SW 1271 (cell line): Measurements from ENCODE around the gene SYT9.

Experiments used
- DNase-seq, 2 experiments: peaks; one replicate each; lab custom pipeline; 2025; lab: John Stamatoyannopoulos, UW

Gene SYT9

DNA sequence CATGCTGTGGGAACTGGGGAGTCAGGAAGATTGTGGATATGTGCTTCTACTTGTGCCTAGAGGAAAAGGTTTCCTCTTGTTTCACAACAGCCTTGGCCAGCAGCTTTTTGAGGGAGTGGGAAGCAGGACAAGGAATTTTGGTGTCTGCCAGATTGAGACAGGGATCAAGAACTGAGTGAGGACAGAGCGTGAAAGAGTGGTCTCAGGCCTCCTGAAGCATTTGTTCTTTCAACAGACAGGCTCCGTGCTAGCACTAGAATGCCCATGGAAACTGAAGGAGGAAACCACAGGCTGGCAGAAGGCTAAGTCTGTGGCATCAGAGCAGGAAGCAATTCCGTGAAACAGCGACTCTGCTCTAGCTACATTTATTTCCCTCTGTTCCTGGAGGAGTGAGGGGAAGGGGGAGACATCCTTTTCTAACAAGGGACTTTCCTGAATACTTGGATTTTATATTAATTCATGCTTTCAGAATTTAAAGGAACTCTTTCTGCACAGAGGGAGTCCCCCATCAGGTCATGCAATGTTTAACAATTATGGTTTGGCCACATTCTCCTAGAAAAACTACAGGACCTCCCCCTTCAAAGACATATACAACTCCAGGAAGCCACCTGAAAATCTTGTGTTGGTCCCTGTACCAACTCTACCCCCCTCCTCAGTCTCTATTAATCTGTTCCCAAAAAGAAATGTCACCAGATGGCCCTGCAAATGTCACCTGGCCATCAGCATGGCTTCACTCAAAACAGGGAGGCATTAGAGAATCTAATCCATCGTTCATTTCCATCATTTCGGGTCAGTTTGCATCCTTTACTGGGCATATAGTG, 96.1 kb downstream of the SYT9 start:
- DNase-seq = no peak

DNA sequence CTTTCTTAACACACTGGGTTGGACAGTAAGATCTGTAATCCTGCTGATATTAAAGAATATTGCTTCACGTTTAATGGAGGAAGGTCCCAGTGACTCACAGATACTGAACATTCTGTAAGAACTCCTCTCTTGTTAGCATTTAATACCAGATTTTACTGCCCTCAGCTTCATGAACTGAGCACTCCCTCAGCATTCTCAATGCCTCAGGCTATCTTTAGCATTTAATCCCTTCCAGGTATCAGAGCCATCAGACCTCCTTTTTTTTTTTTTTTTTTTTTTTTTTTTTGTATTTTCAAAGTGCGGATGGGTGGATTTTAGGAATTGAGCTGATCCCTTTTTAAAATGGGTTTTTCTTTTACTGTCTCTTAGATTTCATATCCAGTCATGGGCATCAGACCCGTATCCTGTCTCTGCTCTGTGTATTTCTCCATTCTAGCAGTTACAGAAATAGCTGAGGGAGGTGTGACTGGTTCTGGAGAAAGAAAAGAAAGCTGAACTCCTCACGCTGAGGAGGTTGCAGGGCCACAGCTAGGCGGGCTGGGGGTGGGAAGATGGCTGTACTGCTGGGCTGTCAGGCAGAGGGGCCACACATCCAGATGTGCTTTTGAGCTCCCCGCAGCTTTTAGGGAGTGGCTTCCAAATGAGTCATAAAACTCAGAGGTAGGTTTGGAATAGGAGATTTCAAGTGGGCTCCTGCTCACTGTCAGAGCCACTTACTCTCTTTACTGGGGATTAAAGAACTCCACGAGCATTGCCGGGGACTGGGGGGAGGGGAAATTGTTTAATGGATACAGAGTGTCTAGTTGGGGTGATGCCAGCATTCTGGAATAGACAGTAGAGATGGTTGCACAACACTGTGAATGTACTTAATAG, 97.0 kb downstream of the SYT9 start:
- DNase-seq = no peak

DNA sequence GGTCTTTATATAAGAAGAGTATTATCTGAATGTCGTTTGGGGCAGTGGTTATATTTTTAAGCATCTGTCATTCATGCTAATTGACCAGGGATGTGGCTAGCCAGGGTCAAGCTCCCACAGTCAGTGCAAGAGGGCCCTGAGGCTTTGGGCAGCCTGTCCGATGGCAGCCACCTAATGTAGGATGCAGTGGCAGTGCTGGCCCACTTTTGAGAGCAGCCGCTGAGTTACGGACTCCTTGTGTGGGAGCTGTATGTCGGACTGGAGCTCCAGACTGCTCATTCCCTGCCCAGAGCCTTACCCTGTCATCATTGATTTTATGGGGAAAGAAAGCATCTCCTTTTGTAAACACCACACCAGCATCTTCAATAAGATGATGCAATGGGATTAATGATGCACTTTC, 99.5 kb downstream of the SYT9 start:
- no peak for DNase-seq

- DNase-seq = peak in 1 of 2 experiments; percentile 33
Measured at GRCh38 chr11:7353100-7353499, 101.4 kb downstream of the SYT9 start.

- no peak for DNase-seq
Measured at GRCh38 chr11:7364660-7365059, 113.0 kb downstream of the SYT9 start.

GRCh38 chr11:7367803-7368202, 116.1 kb downstream of the SYT9 start:
- DNase-seq = no peak

DNA sequence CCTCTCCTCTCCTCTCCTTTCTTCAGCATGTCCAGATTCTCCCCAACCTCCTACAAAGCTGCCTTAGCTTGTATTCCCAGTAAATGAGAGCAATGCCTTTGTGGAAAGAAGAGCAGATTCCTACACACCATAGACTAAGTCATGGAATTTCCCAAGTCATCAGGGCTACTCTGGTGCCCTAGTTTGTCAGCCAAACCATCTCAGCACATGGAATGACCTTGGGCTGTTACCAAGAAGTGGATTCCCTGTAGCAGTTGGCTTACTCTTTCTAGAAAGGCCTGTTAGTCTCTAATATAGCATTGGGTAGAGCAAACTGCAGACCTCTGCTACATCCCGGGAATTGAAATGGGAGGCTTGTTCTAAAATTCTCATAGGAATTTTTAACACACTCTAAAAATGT, 124.7 kb downstream of the SYT9 start:
- no peak for DNase-seq

DNA sequence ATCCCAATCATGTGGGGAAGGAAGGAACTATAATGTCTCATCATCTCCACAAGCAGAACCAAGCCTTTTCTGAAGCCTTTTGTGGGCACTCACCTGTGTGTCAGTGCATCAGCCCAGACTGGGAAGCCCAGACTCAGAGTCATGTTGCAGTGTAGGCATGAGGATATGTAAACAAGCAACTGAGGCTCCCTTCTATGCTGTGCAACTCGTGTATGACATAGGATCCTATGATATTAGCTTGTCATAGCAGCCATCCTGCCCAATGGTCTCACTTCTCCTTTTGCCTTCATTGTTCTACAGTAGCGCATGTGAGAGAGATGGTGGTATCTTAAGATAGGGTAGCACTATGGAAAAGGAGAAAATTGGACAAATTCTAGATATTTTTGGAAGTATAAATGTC, 130.2 kb downstream of the SYT9 start:
- DNase-seq = no peak

DNA sequence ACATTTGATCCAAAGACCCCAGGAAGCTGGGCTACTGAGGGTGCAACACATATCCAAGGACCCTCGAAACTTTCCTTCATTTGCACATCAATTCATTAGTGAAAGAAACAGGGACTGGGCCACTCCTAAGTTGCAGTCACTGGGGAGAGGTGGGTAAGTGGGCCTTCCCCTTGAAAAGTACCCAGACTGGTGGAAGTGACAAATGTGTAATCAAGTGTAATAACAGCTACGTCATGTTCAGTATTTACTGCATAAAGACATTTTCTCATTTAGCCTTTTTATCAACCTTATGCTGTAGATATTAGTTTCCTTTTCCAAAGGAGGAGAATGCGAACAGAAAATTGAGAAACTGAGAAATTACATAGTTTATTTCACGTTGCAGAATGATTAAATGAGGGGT, 131.7 kb downstream of the SYT9 start:
- DNase-seq = no peak

DNA sequence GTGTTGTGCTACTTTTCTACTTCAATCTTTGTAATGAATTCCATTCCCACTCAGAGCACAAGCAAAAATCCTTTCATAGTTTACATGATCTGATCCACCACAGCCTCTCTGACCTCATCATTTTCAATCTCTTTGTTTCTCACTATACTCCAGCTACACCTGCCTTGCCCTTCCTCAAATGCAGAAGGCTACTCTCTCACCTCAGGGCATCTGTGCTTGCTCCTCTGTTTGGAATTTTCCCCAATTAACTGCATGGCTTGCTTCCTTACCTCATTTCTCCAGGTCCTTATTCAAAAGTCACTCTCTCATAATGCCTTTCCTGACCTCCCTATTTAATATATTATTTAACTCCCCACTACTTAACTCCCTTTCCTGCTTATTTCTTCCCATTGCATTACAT, 133.0 kb downstream of the SYT9 start:
- no peak for DNase-seq

DNA sequence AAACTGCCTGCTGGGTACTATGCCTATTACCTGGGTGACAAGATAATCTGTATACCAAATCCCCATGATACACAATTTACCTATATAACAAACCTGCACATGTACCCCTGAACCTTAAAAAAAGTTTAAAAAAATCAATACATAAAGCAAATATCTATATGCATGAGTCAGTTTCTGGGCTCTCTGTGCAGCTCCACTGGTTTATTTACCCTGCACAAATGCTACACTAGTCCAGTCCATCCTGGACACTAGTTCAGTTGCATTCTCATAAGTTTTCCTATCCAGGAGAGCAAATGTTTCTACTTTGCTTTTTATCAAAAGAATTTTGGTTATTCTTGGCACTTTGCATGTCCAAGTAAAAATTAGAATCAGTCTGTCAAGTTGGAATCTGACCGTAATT, 133.8 kb downstream of the SYT9 start:
- DNase-seq = no peak

DNA sequence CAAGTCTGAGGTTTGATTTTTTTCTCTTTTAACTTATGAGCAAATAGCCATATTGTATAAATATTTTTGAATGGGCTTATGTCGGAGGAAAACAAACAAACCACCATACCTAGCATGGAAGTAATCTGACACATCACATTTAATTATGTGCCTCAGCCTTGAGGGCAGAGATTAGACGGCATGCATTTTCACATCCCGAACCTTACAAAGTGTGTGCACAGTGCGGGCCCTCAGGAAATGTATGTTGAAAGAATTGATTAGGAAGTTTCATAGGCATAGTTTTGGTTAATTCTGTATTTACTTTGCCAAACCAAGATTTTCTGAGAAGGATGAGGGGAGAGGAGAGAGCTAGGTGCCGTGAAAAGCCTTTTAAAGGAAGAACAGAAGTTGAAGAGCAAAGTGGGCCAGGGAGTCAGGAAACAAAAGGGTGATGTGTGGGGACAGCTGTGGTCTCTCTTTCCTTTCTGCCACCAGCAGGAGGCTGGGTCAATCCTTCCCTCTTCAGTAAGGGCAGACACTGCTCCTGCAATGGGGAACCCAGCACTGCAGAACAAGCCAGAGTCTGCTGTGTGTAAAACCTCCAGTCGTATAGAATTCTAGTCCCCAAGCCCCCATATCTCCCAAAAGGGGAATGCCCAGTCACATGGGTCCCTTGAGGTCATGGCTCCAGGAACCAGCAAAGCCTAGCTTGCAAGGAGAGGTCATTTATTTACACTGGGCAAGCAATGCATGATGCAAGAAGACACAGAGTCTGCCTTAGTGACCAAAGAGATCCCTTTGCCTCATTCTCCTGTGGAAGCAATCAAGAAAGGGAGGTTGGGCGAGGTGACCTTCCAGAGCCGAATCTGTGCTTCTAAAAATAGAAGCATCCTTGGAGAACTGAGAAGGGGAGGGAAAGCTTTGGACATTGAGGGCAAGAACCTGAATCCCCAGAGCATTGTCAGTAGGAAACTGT, 162.5 kb downstream of the SYT9 start:
- DNase-seq = no peak

- no peak for DNase-seq
Measured at GRCh38 chr11:7414973-7415817, 163.5 kb downstream of the SYT9 start.

- DNase-seq = no peak
Measured at GRCh38 chr11:7416080-7416479, 164.4 kb downstream of the SYT9 start.

GRCh38 chr11:7417328-7417727, 165.6 kb downstream of the SYT9 start:
- no peak for DNase-seq

DNA sequence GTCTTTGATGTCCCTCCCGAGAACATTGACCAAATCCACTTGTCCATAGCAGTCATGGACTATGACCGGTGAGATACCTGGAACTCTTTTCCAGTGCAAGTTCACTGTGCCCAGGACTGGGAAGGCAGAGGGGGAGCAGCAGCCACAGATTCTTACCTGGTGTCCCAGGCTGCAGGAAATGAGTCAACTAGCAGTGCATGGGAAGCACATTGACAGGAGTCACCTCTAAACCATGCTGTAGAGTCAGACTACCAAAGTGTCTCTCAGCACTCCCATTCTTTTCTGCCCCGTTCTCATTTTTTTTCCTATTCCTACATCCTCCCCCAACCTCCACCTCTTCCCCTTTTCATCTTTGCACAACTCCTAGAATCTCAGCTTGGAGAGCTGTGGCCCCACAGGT, 166.4 kb downstream of the SYT9 start:
- DNase-seq = no peak

DNA sequence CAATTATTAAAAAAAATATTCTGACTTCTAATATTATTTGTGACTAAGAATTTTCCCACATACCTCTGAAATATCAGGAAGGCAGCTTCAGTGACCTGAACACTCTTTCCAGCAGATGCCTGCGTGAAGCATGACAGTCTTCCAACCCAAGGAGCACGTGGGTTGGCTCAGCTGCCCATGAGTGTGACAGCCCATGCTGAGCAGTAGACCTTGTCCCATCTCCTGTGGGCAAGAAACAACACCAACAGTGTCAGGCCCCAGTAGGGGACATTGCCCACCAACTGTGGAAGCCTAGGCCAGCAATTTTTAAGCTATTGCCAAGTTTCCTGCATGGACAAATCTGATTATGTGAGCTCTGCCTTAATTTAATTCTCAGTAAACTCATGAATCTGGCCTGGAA, 167.2 kb downstream of the SYT9 start:
- no peak for DNase-seq

- no peak for DNase-seq
Measured at GRCh38 chr11:7421136-7421535, 169.4 kb downstream of the SYT9 start.

- no peak for DNase-seq
Measured at GRCh38 chr11:7422544-7423331, 171.0 kb downstream of the SYT9 start.

DNA sequence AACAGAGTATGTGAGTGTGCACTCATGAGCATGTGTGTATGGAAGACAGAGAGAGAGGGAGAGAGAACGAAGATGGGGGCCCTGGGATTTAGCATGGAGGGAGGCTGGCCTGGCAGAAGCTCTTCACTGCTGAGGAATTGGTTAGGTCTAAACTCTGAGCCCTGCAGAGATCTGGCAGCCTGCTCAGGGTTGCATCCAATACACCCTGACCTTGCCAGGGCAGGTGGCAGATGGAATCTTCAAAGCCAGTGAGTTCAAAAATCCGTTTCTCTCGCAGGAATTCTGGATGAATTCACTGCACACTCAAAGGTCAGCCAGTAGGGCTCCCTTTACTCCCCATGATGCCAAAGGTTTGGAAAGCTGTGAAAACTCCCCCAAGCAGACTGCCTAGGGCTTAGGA, 172.2 kb downstream of the SYT9 start:
- DNase-seq = no peak
